GM18498 (cell line): ENCODE data around the gene FEV.

Source experiments
- ATAC-seq: cut with Tn5 transposase; IDR thresholded peaks from one replicate; pipeline ENCODE4 v1.9.1; 2021; ENCODE audit warnings: mild to moderate bottlenecking, moderate library complexity; ENCODE audit not compliant: unreplicated experiment

The FEV gene

GRCh38 chr2:218993345-218994315 is 8.6 kb upstream of the FEV start, which contains the start of gene CRYBA2:
Gene CRYBA2 (minus strand): TSS chr2:218993422. CDS start chr2:218993176, 246 bp downstream.
- ATAC-seq, result no peak

GRCh38 chr2:218992703-218993344 is 7.8 kb upstream of the FEV start:
- ATAC-seq, result no peak

- no peak for ATAC-seq
Measured at GRCh38 chr2:218992196-218992595, 7.2 kb upstream of the FEV start.

GRCh38 chr2:218991674-218992168 is 6.7 kb upstream of the FEV start:
- no peak for ATAC-seq

DNA sequence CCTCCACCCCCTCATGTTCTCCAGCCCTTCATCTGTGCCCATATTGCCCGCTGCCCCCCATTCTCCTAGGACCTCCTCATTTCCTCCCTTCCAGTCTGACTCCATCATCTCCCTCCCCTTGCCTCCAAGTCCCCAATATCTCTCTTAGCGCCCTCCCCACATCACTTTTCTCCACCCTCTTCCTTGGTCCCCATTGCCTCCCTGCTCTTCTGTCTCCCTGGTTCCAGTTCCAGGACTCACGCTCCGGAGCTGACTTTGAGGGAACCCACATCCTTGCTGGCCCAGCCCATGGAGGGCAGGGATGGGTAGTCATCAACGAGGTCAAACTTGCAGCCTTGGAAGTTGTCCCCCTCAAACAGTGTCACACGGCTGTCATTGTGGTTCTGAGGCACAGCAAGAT is 5.6 kb upstream of the FEV start:
- no peak for ATAC-seq

- ATAC-seq, result no peak
Measured at GRCh38 chr2:218990052-218990451, 5.1 kb upstream of the FEV start.

DNA sequence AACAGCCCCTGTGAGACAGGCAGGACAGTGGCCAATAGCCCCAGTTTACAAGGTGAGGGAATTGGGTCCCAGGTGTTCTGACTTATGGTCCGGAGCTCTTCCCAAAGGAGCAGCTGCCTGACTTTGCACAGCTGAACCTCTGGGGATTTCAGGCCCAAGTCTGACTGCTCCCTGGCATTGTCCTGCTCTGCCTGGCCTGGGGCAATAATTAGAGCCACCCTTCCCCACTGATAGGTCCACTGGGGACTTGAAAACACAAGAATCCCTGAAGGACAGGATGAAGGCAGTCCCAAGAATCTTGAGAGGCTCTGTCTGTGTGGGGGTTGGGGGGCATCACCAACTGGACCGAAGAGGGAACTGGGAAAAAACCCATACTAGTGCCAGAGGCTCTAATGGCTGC is 3.7 kb upstream of the FEV start:
- no peak for ATAC-seq

- ATAC-seq, result no peak
Measured at GRCh38 chr2:218988164-218988563, 3.2 kb upstream of the FEV start.

DNA sequence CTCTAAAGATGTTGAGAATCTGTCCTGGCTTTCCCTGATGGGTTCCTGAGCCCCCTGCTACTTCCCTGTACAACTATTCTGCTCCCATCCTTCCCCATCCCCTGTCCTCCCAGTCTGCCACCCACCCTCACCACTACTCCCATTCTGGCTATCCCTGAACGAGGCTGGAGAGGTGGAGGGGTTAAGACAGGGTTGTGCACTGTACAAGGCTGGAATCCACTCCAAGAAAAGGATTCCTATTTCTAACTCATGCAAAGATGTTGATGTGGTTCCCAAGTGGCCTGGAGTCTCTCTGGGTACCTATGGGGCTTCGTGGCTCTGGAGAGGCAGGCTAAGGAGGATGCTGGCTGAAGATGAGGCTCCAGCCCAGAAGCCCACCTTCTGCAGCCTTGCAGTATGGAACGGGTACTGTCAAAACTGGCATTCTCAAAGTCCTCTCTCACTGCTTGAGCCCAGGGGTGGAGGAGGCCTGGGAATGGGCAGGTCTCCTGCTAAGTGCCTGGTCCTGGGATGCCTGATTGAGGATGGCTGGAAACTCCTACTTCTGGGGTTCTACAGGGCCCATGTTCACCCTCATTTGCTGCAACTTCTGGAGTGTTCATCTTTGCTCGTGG is 1.3 kb upstream of the FEV start:
- no peak for ATAC-seq

GRCh38 chr2:218985325-218986091 is 524 bp upstream of the FEV start:
- ATAC-seq, result no peak

DNA sequence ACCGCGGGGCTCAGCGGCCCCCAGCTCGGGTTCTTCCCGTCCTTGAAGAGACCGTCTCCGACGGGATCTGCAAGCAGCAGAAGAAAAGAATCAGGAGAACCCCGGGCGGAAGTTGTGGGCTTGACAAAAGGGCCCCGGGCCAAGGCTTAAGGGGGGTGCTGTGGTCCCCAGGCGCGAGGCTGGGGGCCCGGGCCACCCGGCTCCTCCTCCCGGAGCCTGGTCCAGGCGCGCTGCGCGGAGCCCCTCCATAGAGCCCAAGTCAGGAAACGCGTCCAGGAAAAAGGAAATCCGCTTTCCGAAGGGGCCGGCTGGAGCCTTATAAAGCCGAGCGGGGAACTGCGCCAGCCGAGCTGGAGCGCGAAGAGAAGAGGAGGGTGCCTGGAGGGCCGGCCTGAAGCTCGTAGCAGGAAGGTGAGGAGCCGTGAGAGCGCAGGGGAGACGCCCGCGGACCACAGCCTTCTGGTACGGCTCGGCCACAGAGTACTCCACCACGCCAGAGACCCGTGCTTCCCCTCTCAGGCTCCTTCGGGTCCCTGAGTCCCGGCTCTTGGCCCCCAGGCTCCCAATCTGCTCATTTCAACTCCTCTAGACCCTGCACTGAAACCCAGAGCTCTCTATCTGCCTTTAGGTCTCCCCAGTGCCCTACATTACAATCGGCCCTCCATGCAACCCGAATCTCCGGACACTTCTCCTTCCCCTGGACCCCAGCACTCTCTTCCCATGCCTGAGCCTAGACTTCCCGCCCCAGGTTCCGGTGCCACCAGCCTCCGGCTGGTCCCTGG is 554 bp downstream of the FEV start:
- ATAC-seq, result no peak

GRCh38 chr2:218983934-218984238 is 1.1 kb downstream of the FEV start:
- no peak for ATAC-seq

DNA sequence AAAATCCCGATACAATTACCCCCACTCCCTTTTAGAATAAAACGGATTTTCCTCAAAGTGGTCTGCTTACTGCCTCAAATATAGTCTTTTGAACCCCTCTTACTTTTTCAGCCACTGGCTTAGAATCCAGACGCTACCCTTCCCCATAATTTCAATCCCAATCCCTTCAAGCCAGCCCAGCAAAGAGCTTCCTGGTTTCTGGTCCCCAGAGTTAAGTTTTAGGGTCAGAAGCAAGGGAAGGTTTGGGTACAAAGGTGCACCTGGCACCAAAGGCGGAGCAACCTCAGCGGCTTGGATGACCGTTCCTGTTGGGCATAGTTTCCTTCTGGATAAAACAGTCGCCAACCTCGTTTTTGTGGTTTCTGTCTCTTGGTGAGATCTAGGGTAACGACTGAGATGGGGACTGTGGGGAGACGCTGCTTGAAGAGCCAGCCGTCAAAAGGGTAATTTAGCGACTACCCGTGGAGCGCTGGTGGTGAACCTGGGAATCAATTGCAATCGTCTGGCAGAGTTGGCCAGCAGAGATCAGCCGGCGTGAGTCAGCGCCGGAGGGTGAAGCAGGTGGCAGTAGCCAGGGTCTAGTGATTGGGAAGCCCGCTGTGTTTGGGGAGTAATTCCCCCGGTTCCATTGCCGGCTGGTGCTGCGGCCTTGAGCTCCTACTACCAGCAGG is 1.6 kb downstream of the FEV start:
- no peak for ATAC-seq

DNA sequence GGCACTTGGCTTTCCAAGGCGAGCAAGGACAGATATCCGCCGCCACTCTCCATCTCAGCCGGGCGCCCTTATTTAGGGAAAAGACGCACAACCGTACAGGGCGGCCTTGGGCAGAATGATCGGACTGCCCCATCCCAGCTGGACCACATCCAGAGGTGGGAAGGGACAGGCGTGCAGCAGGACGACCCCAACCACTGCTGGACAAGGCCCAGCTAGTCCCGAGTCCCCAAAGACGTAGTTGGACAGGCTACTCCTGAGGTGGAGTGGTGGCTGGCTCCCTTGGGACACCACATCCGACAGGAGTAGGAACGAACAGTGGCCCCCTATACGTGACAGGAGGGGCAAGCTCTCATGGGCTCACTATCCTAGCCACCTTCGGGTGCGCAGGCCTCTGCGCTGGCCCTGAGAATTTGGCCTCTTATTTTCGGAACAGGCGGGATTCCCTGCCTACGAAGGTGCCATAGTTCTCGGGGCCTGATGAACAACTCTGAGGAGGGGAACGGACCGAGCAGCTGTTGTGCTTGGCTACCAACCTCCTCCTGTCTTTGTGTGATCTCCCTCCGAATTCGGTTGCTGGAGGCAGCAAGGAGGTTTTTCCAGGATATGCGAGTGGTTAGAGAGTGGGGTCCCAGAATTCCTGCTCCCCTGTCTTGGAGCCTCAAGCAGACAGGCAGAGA is 2.3 kb downstream of the FEV start:
- no peak for ATAC-seq

DNA sequence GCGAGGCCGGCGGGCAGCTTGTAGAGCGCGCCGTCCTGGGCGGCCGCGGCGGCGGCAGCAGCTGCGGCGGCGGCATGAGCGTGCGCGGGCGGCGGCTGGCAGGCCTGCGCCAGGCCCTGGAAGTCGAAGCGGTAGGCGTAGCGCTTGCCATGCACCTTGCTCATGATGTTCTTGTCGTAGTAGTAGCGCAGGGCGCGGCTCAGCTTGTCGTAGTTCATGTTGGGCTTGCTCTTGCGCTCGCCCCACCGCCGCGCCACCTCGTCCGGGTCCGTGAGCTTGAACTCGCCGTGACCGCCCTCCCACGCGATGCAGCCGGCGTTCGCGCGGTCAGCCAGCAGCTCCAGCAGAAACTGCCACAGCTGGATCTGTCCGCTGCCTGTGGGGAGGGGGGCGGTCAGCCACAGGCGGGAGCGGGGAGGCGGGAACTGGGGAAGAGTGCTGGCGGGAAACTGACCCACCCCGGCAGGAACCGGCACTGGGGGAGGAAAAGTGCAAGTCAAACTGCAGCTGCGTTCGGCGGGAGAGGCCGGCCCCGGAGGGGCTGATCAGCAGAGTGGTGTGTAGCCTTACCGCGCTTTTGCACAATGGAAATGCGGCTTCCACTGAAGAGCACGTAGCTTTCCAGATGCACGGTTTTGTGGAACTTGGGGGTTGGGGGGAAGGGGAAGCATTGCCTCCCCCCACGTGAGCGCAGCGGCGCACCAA is 3.0 kb downstream of the FEV start:
- no peak for ATAC-seq

GRCh38 chr2:218981390-218981880 is 3.5 kb downstream of the FEV start:
- no peak for ATAC-seq

DNA sequence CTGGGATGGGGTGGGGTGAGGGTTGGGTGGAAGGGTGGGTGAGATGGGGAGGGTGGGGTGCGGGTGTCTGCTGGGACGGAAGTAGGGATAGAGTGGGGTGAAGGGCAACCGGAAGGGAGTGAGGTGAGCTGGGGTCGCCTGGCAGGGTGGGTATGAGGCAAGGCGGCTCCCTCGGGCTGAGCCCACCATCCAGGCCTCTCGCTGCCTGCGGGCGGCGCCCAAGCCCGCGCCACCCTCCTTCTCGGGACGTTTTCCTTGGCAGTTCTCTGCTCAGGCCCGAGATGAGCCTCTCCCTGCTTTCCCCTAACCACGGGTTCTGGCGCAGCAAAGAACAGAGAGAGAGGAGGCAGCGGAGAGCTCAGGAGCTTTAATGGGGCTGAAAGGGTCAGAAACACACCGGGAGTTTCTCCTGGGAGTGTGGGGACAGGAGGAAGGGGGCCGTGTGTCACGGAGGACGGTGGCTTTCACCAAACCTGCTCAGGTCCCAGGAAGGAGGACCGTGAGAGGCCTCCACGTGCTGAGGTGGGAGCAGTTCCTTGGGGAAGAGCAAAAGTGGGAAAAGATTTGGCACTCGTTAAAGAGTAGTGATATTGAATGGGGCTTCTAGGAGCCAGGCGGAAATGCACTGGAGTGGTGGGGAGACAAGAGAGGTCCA is 4.1 kb downstream of the FEV start:
- ATAC-seq, result no peak
